ENCODE results near the gene HNRNPAB.

DNA sequence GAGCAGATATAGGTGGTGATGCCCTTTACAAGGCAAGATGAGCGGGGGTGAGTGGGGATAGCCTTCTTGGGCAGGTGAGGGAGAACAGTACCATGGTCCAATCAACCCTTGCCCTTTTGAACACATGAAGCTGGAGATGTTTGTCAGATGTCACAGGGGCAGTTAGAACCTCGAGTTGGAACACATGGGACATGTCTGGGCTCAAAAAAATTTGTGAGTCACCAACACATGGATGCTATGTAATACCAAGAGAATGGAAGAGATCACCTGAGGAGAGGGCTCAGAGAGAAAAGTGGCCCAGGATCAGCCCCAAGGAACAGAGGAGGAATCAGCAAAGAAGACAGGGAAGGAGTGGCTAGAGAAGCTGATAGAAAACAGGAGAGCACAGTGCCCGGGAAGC is 23.6 kb downstream of the HNRNPAB start:
- TF ChIP-seq POLR2A (IDR thresholded peaks at IDR 0.05): no peak
- TF ChIP-seq, protein P1, sequence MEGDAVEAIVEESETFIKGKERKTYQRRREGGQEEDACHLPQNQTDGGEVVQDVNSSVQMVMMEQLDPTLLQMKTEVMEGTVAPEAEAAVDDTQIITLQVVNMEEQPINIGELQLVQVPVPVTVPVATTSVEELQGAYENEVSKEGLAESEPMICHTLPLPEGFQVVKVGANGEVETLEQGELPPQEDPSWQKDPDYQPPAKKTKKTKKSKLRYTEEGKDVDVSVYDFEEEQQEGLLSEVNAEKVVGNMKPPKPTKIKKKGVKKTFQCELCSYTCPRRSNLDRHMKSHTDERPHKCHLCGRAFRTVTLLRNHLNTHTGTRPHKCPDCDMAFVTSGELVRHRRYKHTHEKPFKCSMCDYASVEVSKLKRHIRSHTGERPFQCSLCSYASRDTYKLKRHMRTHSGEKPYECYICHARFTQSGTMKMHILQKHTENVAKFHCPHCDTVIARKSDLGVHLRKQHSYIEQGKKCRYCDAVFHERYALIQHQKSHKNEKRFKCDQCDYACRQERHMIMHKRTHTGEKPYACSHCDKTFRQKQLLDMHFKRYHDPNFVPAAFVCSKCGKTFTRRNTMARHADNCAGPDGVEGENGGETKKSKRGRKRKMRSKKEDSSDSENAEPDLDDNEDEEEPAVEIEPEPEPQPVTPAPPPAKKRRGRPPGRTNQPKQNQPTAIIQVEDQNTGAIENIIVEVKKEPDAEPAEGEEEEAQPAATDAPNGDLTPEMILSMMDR (IDR thresholded peaks at IDR 0.05): no peak
